ENCODE results near the gene TLE4. TPM values are rescaled to one million over a fixed set of nuclear protein-coding genes. Genes with fewer than 3 reads are reported as not detected.

The TLE4 gene
- total and polyA plus RNA-seq, 8 donors, result 6.2 to 85.2 (median 22.0) TPM

DNA sequence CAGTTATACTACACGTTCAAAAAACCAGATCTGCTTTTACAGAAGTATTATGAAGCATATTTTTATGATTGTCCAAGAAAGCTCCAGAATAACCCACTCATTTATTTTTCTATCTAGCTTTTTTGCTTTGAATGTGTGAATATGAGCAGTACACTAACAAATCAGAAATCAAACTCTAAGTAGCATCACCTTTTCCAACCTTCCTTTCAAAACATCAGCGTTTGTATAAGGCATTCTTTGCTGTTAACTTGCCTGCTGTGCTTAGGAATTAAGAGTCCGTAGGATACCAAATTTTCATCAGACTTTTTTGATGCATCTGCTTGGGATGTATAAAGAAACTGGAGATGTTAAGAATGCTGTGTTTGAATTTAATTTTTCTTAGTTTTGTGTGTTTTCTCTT is 3.8 kb downstream of the TLE4 start:
- peaks cover 0 to 8% (median 0%) of the 10 kb centered on the region in 4 donors for H3K36me3 ChIP-seq
- TF ChIP-seq, protein P1, sequence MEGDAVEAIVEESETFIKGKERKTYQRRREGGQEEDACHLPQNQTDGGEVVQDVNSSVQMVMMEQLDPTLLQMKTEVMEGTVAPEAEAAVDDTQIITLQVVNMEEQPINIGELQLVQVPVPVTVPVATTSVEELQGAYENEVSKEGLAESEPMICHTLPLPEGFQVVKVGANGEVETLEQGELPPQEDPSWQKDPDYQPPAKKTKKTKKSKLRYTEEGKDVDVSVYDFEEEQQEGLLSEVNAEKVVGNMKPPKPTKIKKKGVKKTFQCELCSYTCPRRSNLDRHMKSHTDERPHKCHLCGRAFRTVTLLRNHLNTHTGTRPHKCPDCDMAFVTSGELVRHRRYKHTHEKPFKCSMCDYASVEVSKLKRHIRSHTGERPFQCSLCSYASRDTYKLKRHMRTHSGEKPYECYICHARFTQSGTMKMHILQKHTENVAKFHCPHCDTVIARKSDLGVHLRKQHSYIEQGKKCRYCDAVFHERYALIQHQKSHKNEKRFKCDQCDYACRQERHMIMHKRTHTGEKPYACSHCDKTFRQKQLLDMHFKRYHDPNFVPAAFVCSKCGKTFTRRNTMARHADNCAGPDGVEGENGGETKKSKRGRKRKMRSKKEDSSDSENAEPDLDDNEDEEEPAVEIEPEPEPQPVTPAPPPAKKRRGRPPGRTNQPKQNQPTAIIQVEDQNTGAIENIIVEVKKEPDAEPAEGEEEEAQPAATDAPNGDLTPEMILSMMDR (IDR thresholded peaks at IDR 0.05), result no peak
- TF ChIP-seq EP300 (IDR thresholded peaks at IDR 0.05) (no peak), POLR2AphosphoS5 (IDR thresholded peaks at IDR 0.05) (no peak), POLR2A (IDR thresholded peaks at IDR 0.05) (no peak)
- H3K27me3 ChIP-seq, result peaks cover 0 to 3% (median 2%) of the 10 kb centered on the region in 3 donors
- H3K4me3 ChIP-seq, result peak overlapping the region in 2 of 4 donors; percentile 5 to 13
- WGBS, 5 donors, result 48 to 71% (median 55%) methylated on average over 3 of the region's 3 CpGs
- intact Hi-C loops (cut with DNase I; ENCODE audit: low total_unique reads), result no loop called here
- H3K4me1 ChIP-seq, result peaks cover 22 to 69% (median 46%) of the 10 kb centered on the region in 4 donors
- no peak for DNase-seq
- no peak overlapping the region for H3K27ac ChIP-seq
- H3K9me3 ChIP-seq, result no peaks in the 10 kb centered on the region

GRCh38 chr9:79577969-79578723 is 6.4 kb downstream of the TLE4 start:
- Histone ChIP-seq H3K4me3 (peak overlapping the region in 1 of 4 donors; percentile 15), H3K27ac (peak overlapping the region in 2 of 5 donors; percentile 30 to 34), H3K4me1 (peaks cover 28 to 92% (median 64%) of the 10 kb centered on the region in 4 donors), H3K9me3 (no peaks in the 10 kb centered on the region), H3K36me3 (peaks cover 0 to 8% (median 0%) of the 10 kb centered on the region in 4 donors), H3K27me3 (no peaks in the 10 kb centered on the region)
- TF ChIP-seq POLR2A (IDR thresholded peaks at IDR 0.05) (no peak), EP300 (IDR thresholded peaks at IDR 0.05) (no peak), POLR2AphosphoS5 (IDR thresholded peaks at IDR 0.05) (no peak)
- TF ChIP-seq, protein P1 (IDR thresholded peaks at IDR 0.05), result no peak
- intact Hi-C loops (cut with DNase I; ENCODE audit: low total_unique reads), result no loop called here
- no peak for DNase-seq
- 73 to 82% (median 76%) methylated on average over 8 of the region's 8 CpGs for WGBS, 5 donors

- TF ChIP-seq POLR2AphosphoS5 (IDR thresholded peaks at IDR 0.05) (no peak), POLR2A (IDR thresholded peaks at IDR 0.05) (no peak), EP300 (IDR thresholded peaks at IDR 0.05) (no peak)
- TF ChIP-seq, protein P1 (IDR thresholded peaks at IDR 0.05), result no peak
- H3K9me3 ChIP-seq, result no peaks in the 10 kb centered on the region
- H3K36me3 ChIP-seq, result peaks cover 0 to 8% (median 0%) of the 10 kb centered on the region in 4 donors
- 76 to 96% (median 88%) methylated on average over 1 of the region's 1 CpG for WGBS, 5 donors
- H3K27me3 ChIP-seq, result no peaks in the 10 kb centered on the region
- peaks cover 30 to 95% (median 70%) of the 10 kb centered on the region in 4 donors for H3K4me1 ChIP-seq
- intact Hi-C loops (cut with DNase I; ENCODE audit: low total_unique reads), result no loop called here
- no peak overlapping the region for H3K4me3 ChIP-seq
- H3K27ac ChIP-seq, result no peak overlapping the region
- DNase-seq, result no peak
Measured at GRCh38 chr9:79578891-79579290, 7.1 kb downstream of the TLE4 start.

DNA sequence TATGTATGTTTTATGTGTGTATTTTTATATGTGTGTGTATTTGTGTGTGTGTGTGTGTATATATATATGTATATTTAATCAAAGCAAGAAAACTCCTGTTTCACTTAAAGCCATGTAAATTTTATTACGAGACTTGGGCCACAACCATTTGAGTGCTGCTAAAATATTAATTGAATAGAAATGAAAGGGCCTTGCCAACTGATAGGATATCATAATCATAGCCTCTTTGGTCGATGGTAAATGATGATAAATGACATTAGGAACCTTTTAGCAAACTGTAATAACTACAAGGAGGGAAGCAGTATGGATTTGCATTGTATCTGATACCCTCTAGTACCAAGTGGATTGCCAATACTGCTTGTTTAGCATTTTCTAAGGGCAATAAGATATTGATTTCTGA is 7.9 kb downstream of the TLE4 start:
- WGBS, 5 donors, result 47 to 65% (median 55%) methylated on average over 2 of the region's 2 CpGs
- DNase-seq, result no peak
- H3K9me3 ChIP-seq, result no peaks in the 10 kb centered on the region
- H3K27ac ChIP-seq, result no peak overlapping the region
- peaks cover 0 to 8% (median 0%) of the 10 kb centered on the region in 4 donors for H3K36me3 ChIP-seq
- H3K4me1 ChIP-seq, result peaks cover 30 to 95% (median 72%) of the 10 kb centered on the region in 4 donors
- no peaks in the 10 kb centered on the region for H3K27me3 ChIP-seq
- intact Hi-C loops (cut with DNase I; ENCODE audit: low total_unique reads), result no loop called here
- TF ChIP-seq, protein P1 (IDR thresholded peaks at IDR 0.05), result no peak
- no peak for TF ChIP-seq EP300 (IDR thresholded peaks at IDR 0.05)
- TF ChIP-seq POLR2AphosphoS5 (IDR thresholded peaks at IDR 0.05), result no peak
- no peak for TF ChIP-seq POLR2A (IDR thresholded peaks at IDR 0.05)
- H3K4me3 ChIP-seq, result no peak overlapping the region

Data from stomach (tissue), 9 donors.